ENCODE results near the gene ZNF205.
A peak's percentile ranks its signal among the peaks of the same experiment; 100 is the strongest.

Gene ZNF205

DNA sequence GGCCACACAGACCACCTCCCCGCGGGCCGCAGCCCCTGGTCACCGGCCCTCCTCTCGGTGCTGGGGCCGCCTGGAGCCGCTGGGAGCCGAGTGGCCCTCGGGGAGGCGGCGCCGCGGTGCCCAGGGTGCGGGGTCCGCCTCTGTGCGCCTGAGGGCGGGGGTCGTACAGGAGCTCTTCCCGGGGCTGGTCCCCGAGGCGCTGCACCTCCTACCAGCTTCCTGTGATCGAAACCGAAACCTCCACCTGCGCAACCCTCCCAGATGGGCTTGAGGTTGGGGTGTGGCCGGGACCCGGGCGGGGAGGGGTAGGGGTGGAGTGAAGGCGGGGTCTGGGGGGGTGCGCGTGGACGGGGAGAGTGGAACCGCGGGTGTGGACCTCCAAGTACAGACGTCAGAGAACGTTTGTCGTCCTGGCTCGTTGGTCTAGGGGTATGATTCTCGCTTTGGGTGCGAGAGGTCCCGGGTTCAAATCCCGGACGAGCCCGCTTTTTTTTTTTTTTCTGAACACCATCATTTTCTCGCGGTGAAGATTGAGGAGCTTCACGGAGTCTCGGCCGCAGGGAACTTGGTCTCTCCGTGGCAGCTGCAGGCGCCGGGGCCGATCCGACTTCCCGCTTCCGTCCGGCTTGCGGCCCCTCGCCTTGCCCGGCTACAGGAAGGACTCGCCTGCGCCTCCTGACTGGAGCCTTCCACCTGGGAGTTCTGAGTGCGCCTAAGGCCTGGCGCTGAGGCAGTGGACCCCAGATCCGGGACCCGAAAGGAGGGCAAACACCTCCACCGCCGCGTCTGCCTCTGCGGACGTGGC is 46.3 kb downstream of the ZNF205 start (continued):
- TF ChIP-seq, protein P1, sequence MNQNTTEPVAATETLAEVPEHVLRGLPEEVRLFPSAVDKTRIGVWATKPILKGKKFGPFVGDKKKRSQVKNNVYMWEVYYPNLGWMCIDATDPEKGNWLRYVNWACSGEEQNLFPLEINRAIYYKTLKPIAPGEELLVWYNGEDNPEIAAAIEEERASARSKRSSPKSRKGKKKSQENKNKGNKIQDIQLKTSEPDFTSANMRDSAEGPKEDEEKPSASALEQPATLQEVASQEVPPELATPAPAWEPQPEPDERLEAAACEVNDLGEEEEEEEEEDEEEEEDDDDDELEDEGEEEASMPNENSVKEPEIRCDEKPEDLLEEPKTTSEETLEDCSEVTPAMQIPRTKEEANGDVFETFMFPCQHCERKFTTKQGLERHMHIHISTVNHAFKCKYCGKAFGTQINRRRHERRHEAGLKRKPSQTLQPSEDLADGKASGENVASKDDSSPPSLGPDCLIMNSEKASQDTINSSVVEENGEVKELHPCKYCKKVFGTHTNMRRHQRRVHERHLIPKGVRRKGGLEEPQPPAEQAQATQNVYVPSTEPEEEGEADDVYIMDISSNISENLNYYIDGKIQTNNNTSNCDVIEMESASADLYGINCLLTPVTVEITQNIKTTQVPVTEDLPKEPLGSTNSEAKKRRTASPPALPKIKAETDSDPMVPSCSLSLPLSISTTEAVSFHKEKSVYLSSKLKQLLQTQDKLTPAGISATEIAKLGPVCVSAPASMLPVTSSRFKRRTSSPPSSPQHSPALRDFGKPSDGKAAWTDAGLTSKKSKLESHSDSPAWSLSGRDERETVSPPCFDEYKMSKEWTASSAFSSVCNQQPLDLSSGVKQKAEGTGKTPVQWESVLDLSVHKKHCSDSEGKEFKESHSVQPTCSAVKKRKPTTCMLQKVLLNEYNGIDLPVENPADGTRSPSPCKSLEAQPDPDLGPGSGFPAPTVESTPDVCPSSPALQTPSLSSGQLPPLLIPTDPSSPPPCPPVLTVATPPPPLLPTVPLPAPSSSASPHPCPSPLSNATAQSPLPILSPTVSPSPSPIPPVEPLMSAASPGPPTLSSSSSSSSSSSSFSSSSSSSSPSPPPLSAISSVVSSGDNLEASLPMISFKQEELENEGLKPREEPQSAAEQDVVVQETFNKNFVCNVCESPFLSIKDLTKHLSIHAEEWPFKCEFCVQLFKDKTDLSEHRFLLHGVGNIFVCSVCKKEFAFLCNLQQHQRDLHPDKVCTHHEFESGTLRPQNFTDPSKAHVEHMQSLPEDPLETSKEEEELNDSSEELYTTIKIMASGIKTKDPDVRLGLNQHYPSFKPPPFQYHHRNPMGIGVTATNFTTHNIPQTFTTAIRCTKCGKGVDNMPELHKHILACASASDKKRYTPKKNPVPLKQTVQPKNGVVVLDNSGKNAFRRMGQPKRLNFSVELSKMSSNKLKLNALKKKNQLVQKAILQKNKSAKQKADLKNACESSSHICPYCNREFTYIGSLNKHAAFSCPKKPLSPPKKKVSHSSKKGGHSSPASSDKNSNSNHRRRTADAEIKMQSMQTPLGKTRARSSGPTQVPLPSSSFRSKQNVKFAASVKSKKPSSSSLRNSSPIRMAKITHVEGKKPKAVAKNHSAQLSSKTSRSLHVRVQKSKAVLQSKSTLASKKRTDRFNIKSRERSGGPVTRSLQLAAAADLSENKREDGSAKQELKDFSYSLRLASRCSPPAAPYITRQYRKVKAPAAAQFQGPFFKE (tag by site-specific recombination; IDR thresholded peaks at IDR 0.05; ENCODE audit: borderline replicate concordance): no peak
- TF ChIP-seq OVOL3 (tag by site-specific recombination; IDR thresholded peaks at IDR 0.05) (no peak), ZNF112 (tag by site-specific recombination; IDR thresholded peaks at IDR 0.05) (no peak), ZNF391 (tag by site-specific recombination; IDR thresholded peaks at IDR 0.05; ENCODE audit: borderline replicate concordance, low read depth) (peak; percentile 92), ZXDB (tag by site-specific recombination; IDR thresholded peaks at IDR 0.05) (peak; percentile 81), ZNF221 (tag by site-specific recombination; IDR thresholded peaks at IDR 0.05; ENCODE audit: borderline replicate concordance) (no peak), ZNF266 (tag by site-specific recombination; IDR thresholded peaks at IDR 0.05; ENCODE audit: low read depth) (no peak), ZNF23 (tag by site-specific recombination; IDR thresholded peaks at IDR 0.05; ENCODE audit: borderline replicate concordance) (no peak), GLI4 (tag by site-specific recombination; IDR thresholded peaks at IDR 0.05) (peak; percentile 75; the same call in 1 of the 2 replicates), ZNF174 (tag by site-specific recombination; IDR thresholded peaks at IDR 0.05) (no peak), HOXA7 (CRISPR knock-in tag; IDR thresholded peaks at IDR 0.05; ENCODE audit: borderline replicate concordance) (no peak), ZNF621 (tag by site-specific recombination; IDR thresholded peaks at IDR 0.05) (no peak), HOXD13 (CRISPR knock-in tag; IDR thresholded peaks at IDR 0.05; ENCODE audit: borderline replicate concordance) (no peak), ZNF544 (tag by site-specific recombination; IDR thresholded peaks at IDR 0.05) (no peak), ZNF629 (tag by site-specific recombination; IDR thresholded peaks at IDR 0.05) (peak; percentile 96), ZFP37 (tag by site-specific recombination; IDR thresholded peaks at IDR 0.05) (0 out of 2 replicates have a peak, but pooled peaks have one; percentile 47), ZNF404 (tag by site-specific recombination; IDR thresholded peaks at IDR 0.05) (no peak), SCRT2 (tag by site-specific recombination; IDR thresholded peaks at IDR 0.05) (no peak; the same call in 1 of the 2 replicates), ZBTB21 (tag by site-specific recombination; IDR thresholded peaks at IDR 0.05) (peak; percentile 94), ZNF549 (tag by site-specific recombination; IDR thresholded peaks at IDR 0.05) (no peak), ZNF423 (tag by site-specific recombination; IDR thresholded peaks at IDR 0.05) (peak; percentile 62; the same call in 1 of the 2 replicates), SP3 (tag by site-specific recombination; IDR thresholded peaks at IDR 0.05) (peak; percentile 90), ZNF670 (tag by site-specific recombination; IDR thresholded peaks at IDR 0.05; ENCODE audit: low read depth) (no peak), ZNF768 (tag by site-specific recombination; IDR thresholded peaks at IDR 0.05) (no peak), ZSCAN23 (tag by site-specific recombination; IDR thresholded peaks at IDR 0.05) (peak; percentile 95; the same call in 1 of the 2 replicates), ZNF561 (tag by site-specific recombination; IDR thresholded peaks at IDR 0.05; ENCODE audit: borderline replicate concordance) (peak; percentile 78)
- TF ChIP-seq, protein P2, sequence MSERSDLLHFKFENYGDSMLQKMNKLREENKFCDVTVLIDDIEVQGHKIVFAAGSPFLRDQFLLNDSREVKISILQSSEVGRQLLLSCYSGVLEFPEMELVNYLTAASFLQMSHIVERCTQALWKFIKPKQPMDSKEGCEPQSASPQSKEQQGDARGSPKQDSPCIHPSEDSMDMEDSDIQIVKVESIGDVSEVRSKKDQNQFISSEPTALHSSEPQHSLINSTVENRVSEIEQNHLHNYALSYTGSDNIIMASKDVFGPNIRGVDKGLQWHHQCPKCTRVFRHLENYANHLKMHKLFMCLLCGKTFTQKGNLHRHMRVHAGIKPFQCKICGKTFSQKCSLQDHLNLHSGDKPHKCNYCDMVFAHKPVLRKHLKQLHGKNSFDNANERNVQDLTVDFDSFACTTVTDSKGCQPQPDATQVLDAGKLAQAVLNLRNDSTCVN (tag by site-specific recombination; optimal IDR thresholded peaks at IDR 0.05): peak; percentile 68
- TF ChIP-seq, protein P3, sequence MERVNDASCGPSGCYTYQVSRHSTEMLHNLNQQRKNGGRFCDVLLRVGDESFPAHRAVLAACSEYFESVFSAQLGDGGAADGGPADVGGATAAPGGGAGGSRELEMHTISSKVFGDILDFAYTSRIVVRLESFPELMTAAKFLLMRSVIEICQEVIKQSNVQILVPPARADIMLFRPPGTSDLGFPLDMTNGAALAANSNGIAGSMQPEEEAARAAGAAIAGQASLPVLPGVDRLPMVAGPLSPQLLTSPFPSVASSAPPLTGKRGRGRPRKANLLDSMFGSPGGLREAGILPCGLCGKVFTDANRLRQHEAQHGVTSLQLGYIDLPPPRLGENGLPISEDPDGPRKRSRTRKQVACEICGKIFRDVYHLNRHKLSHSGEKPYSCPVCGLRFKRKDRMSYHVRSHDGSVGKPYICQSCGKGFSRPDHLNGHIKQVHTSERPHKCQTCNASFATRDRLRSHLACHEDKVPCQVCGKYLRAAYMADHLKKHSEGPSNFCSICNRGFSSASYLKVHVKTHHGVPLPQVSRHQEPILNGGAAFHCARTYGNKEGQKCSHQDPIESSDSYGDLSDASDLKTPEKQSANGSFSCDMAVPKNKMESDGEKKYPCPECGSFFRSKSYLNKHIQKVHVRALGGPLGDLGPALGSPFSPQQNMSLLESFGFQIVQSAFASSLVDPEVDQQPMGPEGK (tag by site-specific recombination; IDR thresholded peaks at IDR 0.05): peak; percentile 99
- TF ChIP-seq, protein P4, sequence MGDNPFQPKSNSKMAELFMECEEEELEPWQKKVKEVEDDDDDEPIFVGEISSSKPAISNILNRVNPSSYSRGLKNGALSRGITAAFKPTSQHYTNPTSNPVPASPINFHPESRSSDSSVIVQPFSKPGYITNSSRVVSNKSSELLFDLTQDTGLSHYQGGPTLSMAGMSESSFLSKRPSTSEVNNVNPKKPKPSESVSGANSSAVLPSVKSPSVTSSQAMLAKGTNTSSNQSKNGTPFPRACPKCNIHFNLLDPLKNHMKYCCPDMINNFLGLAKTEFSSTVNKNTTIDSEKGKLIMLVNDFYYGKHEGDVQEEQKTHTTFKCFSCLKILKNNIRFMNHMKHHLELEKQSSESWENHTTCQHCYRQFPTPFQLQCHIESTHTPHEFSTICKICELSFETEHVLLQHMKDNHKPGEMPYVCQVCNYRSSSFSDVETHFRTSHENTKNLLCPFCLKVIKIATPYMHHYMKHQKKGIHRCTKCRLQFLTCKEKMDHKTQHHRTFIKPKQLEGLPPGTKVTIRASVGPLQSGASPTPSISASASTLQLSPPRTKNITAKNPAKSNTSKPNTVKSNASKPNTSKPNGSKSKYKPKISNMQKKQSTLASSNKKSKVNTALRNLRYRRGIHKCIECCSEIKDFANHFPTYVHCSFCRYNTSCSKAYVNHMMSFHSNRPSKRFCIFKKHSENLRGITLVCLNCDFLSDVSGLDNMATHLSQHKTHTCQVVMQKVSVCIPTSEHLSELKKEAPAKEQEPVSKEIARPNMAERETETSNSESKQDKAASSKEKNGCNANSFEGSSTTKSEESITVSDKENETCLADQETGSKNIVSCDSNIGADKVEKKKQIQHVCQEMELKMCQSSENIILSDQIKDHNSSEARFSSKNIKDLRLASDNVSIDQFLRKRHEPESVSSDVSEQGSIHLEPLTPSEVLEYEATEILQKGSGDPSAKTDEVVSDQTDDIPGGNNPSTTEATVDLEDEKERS (tag by site-specific recombination; IDR thresholded peaks at IDR 0.05): no peak
